ENCODE data around the gene KCNQ1OT1. TPM values are rescaled to one million over a fixed set of nuclear protein-coding genes. Genes with fewer than 3 reads are reported as not detected.

Gene KCNQ1OT1
- total and polyA plus RNA-seq, 12 donors: 0.01 to 0.73 (median 0.43) TPM

DNA sequence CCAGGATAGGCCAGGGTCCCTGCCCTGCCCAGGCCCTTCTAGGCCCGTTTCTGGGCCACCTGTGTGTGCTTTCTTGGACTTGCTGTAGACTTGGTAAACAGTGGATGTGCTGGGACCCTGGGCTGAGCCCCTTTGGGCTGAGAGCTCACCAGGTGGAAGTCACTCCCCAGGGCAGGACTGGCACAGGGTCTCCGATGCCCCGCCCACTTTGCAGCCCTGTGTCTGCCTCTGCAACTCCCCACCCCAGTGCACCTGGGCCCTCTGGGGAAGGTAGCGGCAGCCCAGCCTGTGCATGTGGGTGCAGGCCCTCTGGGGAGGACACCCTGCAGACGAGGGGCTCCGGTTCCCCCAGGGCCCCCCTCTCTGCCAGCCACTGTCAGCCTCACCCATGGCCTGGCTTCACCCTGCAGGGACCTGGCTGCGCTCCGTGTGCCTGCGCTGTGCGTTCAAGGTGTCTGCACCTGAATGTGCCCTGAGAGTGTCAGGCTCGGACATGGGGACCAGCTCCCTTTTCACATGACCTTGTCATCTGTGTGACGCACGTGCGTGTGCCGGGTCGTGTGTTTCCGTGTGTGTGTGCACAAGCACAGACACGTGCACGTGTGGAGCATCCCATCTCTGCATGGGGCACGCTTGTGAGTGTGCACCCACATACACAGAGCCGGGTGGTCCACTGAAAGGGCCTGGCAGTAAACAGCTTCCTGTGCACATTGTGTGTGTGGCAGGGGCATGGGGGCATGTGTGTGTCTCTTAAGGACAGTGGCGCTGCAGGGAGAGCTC lies 118.5 kb downstream of the KCNQ1OT1 start:
- Histone ChIP-seq H3K27ac (no peak overlapping the region), H3K4me1 (peaks cover 0 to 44% (median 16%) of the 10 kb centered on the region in 9 donors), H3K36me3 (peaks cover 0 to 6% (median 0%) of the 10 kb centered on the region in 9 donors), H3K4me3 (no peak overlapping the region), H3K9me3 (no peaks in the 10 kb centered on the region), H3K27me3 (no peaks in the 10 kb centered on the region)
- DNase-seq (peak in 1 of 2 donors; percentile 7), ATAC-seq (no peak)
- WGBS, 2 donors: 93 to 96% methylated on average over 22 of the region's 22 CpGs
- intact Hi-C loops (cut with DNase I): no loop called here
- TF ChIP-seq CTCF (IDR thresholded peaks at IDR 0.05): no peak

DNA sequence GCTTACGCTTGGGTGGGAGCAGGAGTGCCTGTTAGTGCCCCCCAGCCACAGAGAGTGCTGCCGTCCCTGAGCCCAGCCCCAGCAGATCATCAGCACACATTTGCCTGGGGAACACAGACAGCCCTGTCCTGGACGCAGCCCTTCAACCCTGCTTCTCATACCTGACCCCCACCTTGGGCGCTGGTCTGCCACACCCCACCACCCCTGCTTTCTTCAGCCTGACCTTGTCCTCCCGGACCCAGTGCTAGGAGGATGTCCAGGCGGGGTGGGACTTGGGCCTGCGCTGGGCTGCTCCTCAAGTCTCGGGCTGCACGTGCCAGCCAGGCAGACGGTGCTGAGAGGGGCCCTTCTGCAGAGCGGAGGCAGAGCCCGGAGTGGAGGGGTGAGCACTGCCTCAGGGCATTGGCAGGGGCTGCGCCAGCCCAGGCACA lies 119.2 kb downstream of the KCNQ1OT1 start:
- intact Hi-C loops (cut with DNase I): no loop called here
- WGBS, 2 donors: 86 to 87% methylated on average over 13 of the region's 13 CpGs
- no peak for ATAC-seq

DNA sequence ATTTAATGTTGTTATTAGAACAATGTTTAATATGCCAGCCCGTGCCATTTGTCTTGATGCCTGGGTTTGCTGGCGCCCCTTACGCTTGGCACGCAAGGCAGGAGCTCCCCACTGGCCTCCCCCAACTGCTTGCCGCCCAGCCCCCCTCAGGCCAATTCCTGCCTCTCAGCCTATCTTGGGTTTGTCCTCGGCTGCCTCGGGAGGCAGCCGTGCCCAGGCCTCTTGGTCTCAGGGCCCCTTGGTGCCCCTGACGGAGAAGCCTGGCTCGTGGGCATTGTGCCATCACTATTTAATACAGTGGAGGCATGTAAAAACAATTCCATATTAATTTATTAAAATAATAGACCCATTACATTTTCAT lies 119.8 kb downstream of the KCNQ1OT1 start:
- no peak for TF ChIP-seq CTCF (IDR thresholded peaks at IDR 0.05)
- peaks cover 0 to 44% (median 16%) of the 10 kb centered on the region in 9 donors for H3K4me1 ChIP-seq
- WGBS, 2 donors: 46 to 61% methylated on average over 10 of the region's 10 CpGs
- peak in 1 of 8 donors; percentile 28 for ATAC-seq
- H3K4me3 ChIP-seq: no peak overlapping the region
- peaks cover 0 to 1% (median 0%) of the 10 kb centered on the region in 9 donors for H3K36me3 ChIP-seq
- no peaks in the 10 kb centered on the region for H3K9me3 ChIP-seq
- H3K27ac ChIP-seq: no peak overlapping the region
- DNase-seq: peak in 1 of 2 donors; percentile 13
- intact Hi-C loops (cut with DNase I): no loop called here
- H3K27me3 ChIP-seq: no peaks in the 10 kb centered on the region

More for the DNA sequence above, 119.2 kb downstream of the KCNQ1OT1 start:
- peak in 1 of 2 donors; percentile 3 for DNase-seq
- no peaks in the 10 kb centered on the region for H3K27me3 ChIP-seq
- TF ChIP-seq CTCF (IDR thresholded peaks at IDR 0.05): no peak
- no peak overlapping the region for H3K27ac ChIP-seq
- H3K4me1 ChIP-seq: peaks cover 0 to 44% (median 16%) of the 10 kb centered on the region in 9 donors
- H3K36me3 ChIP-seq: peaks cover 0 to 6% (median 0%) of the 10 kb centered on the region in 9 donors
- H3K4me3 ChIP-seq: no peak overlapping the region
- no peaks in the 10 kb centered on the region for H3K9me3 ChIP-seq

GRCh38 chr11:2579315-2580060 lies 120.3 kb downstream of the KCNQ1OT1 start:
- Histone ChIP-seq H3K27ac (no peak overlapping the region), H3K27me3 (no peaks in the 10 kb centered on the region), H3K36me3 (no peaks in the 10 kb centered on the region), H3K9me3 (no peaks in the 10 kb centered on the region), H3K4me3 (no peak overlapping the region), H3K4me1 (peaks cover 0 to 44% (median 16%) of the 10 kb centered on the region in 9 donors)
- no peak for TF ChIP-seq CTCF (IDR thresholded peaks at IDR 0.05)
- DNase-seq (peak in 1 of 2 donors; percentile 20), ATAC-seq (no peak)
- 71 to 75% methylated on average over 17 of the region's 17 CpGs for WGBS, 2 donors
- intact Hi-C loops (cut with DNase I): no loop called here

All from heart right ventricle (tissue), 16 donors.